HepG2 (cell line): Measurements from ENCODE around the gene IRF2BPL. TPM values are rescaled to one million over a fixed set of nuclear protein-coding genes. Genes with fewer than 3 reads are reported as not detected.

Experiments
- E2F2 ChIP-seq: sonication (generic); formaldehyde crosslinking; IDR thresholded peaks from 2 replicates; pipeline ENCODE4 v1.4.0; 2020; ENCODE audit warnings: missing genetic modification reagents, borderline replicate concordance
- FOXA1 ChIP-seq, 2 experiments: fragments of 450-650 bp in 1 of 2; sonication (generic) in 1 of 2; formaldehyde crosslinking in 1 of 2; IDR thresholded peaks; 2 replicates each; pipeline versions ENCODE4 v1.4.0 to v1.6.1; 2016 to 2020; ENCODE audit warnings: missing genetic modification reagents in 1 of 2
- GATAD1 ChIP-seq: IDR thresholded peaks from 2 replicates; pipeline ENCODE4 v1.6.1; 2016; ENCODE audit warnings: missing genetic modification reagents, missing compliant biosample characterization
- JUN ChIP-seq: sonication (generic); formaldehyde crosslinking; IDR thresholded peaks from 2 replicates; pipeline ENCODE4 v1.4.0; 2020; ENCODE audit warnings: mild to moderate bottlenecking, missing genetic modification reagents
- KLF16 ChIP-seq, 2 experiments: sonication (generic) in 1 of 2; formaldehyde crosslinking in 1 of 2; IDR thresholded peaks; 2 replicates each; pipeline versions ENCODE4 v1.6.1 to v1.8.0; 2016 to 2023; ENCODE audit warnings: missing genetic modification reagents in 2 of 2, missing compliant biosample characterization in 1 of 2
- LRRFIP1 ChIP-seq: sonication (generic); formaldehyde crosslinking; conservative IDR thresholded peaks from 2 replicates; pipeline ENCODE4 v1.4.0; 2020; ENCODE audit warnings: missing genetic modification reagents
- PAF1 ChIP-seq: IDR thresholded peaks from 2 replicates; pipeline ENCODE4 v1.6.1; 2016; ENCODE audit warnings: missing genetic modification reagents, missing compliant biosample characterization
- RBFOX2 ChIP-seq: fragments of 200-400 bp; formaldehyde crosslinking; IDR thresholded peaks from 2 replicates; pipeline ENCODE4 v1.6.1; 2017; ENCODE audit warnings: low read depth, mild to moderate bottlenecking, low read length
- RXRA ChIP-seq: sonication (generic); formaldehyde crosslinking; IDR thresholded peaks from 2 replicates; pipeline ENCODE4 v1.5.1; 2020; ENCODE audit warnings: missing genetic modification reagents
- SIN3B ChIP-seq: fragments of 150-350 bp; IDR thresholded peaks from 2 replicates; pipeline ENCODE4 v1.6.1; 2014; ENCODE audit warnings: low read length
- TRIM24 ChIP-seq: sonication (generic); formaldehyde crosslinking; IDR thresholded peaks from 2 replicates; pipeline ENCODE4 v1.8.0; 2022; ENCODE audit warnings: mild to moderate bottlenecking, missing genetic modification reagents
- UBTF ChIP-seq: sonication (generic); formaldehyde crosslinking; IDR thresholded peaks from 2 replicates; pipeline ENCODE4 v1.4.0; 2020; ENCODE audit warnings: mild to moderate bottlenecking, missing genetic modification reagents
- ZBTB44 ChIP-seq: sonication (generic); formaldehyde crosslinking; IDR thresholded peaks from 2 replicates; pipeline ENCODE4 v1.4.0; 2020; ENCODE audit warnings: missing genetic modification reagents
- ZMYM4 ChIP-seq: sonication (generic); formaldehyde crosslinking; IDR thresholded peaks from 2 replicates; pipeline ENCODE4 v1.8.1; 2023; ENCODE audit warnings: mild to moderate bottlenecking, missing genetic modification reagents
- ZNF382 ChIP-seq: sonication (generic); formaldehyde crosslinking; IDR thresholded peaks from 2 replicates; pipeline ENCODE4 v1.5.0; 2020; ENCODE audit warnings: missing genetic modification reagents, mild to moderate bottlenecking, borderline replicate concordance
- ZNF691 ChIP-seq: sonication (generic); formaldehyde crosslinking; IDR thresholded peaks from 2 replicates; pipeline ENCODE4 v1.4.0; 2020; ENCODE audit warnings: missing genetic modification reagents, low read depth, mild to moderate bottlenecking, borderline replicate concordance
- ZNF703 ChIP-seq: sonication (generic); formaldehyde crosslinking; IDR thresholded peaks from 2 replicates; pipeline ENCODE4 v1.5.1; 2020; ENCODE audit warnings: missing genetic modification reagents, mild to moderate bottlenecking, moderate library complexity, borderline replicate concordance
- ZNF782 ChIP-seq: sonication (generic); formaldehyde crosslinking; IDR thresholded peaks from 2 replicates; pipeline ENCODE4 v1.4.0; 2020; ENCODE audit warnings: missing genetic modification reagents, mild to moderate bottlenecking, borderline replicate concordance
- ZNF790 ChIP-seq: sonication (generic); formaldehyde crosslinking; IDR thresholded peaks from 2 replicates; pipeline ENCODE4 v1.8.0; 2022; ENCODE audit warnings: missing genetic modification reagents, mild to moderate bottlenecking, borderline replicate concordance
- ZNF792 ChIP-seq: IDR thresholded peaks from 2 replicates; pipeline ENCODE4 v1.6.1; 2016
- ZNF850 ChIP-seq: sonication (generic); formaldehyde crosslinking; conservative IDR thresholded peaks from 2 replicates; pipeline ENCODE4 v1.9.0; 2021; ENCODE audit warnings: mild to moderate bottlenecking, missing genetic modification reagents
- polyA plus RNA-seq, 8 experiments: library from polyadenylated mRNA; depleted of rRNA in 3 of 8; stranded (reverse) in 7 of 8; unstranded in 1 of 8; fragments of >200 nt; fragmentation: Illumina TruSeq in 4 of 8; extraction: Trizol in 4 of 8; gene quantifications; 2 replicates each; pipeline versions ENCODE4 v1.2.1 to v1.2.3, GENCODE V29; 2011 to 2016; ENCODE audit warnings: low read depth in 4 of 8, missing spikeins in 1 of 8, mixed read lengths in 1 of 8; ENCODE audit not compliant: insufficient read depth in 1 of 8
- total RNA-seq, 5 experiments: library from RNA; depleted of rRNA; stranded (reverse); fragments of >200 nt; fragmentation: Illumina TruSeq; extraction: Trizol; gene quantifications; 2 replicates each; pipeline ENCODE4 v1.2.3, GENCODE V29; 2016; ENCODE audit warnings: low read depth in 1 of 5

Gene IRF2BPL
- total and polyA plus RNA-seq, 2 of the 13 experiments (the other 11 are each of a cell fraction or from before 2014, with no cell fraction given), result 6.6 to 8.4 TPM

- TF ChIP-seq RXRA, result no peak
- no peak for TF ChIP-seq E2F2 (CRISPR knock-in tag)
- no peak for TF ChIP-seq UBTF
- no peak for TF ChIP-seq TRIM24 (CRISPR knock-in tag)
- no peak for TF ChIP-seq ZNF703 (CRISPR knock-in tag)
- TF ChIP-seq ZNF790 (CRISPR knock-in tag), result no peak
- no peak for TF ChIP-seq ZMYM4 (CRISPR knock-in tag)
- TF ChIP-seq KLF16 (CRISPR knock-in tag; IDR thresholded peaks at IDR 0.05), result no peak
- TF ChIP-seq ZNF382 (CRISPR knock-in tag), result no peak
- TF ChIP-seq ZBTB44 (CRISPR knock-in tag), result no peak
- TF ChIP-seq ZNF792 (CRISPR knock-in tag), result 0 out of 2 replicates have a peak, but pooled peaks have one; percentile 6
- no peak for TF ChIP-seq SIN3B
- TF ChIP-seq ZNF691 (CRISPR knock-in tag), result no peak
- TF ChIP-seq PAF1 (CRISPR knock-in tag), result no peak
- TF ChIP-seq RBFOX2, result 0 out of 2 replicates have a peak, but pooled peaks have one; percentile 45
- TF ChIP-seq ZNF850 (CRISPR knock-in tag), result no peak
- TF ChIP-seq ZNF782 (CRISPR knock-in tag), result no peak
- no peak for TF ChIP-seq JUN
- TF ChIP-seq LRRFIP1, result no peak
- no peak for TF ChIP-seq GATAD1 (CRISPR knock-in tag)
- no peak for TF ChIP-seq FOXA1 (IDR thresholded peaks at IDR 0.05)
- TF ChIP-seq FOXA1 (CRISPR knock-in tag; IDR thresholded peaks at IDR 0.05), result peak; percentile 37; the same call in 1 of the 2 replicates
Observed at GRCh38 chr14:77043177-77043983, 14.9 kb upstream of the IRF2BPL start (continued).
